Panc1 (cell line): ENCODE data around the gene ADAM33.

Source experiments
- POLR2AphosphoS5 ChIP-seq: IDR thresholded peaks from 2 replicates; pipeline ENCODE4 v1.6.1; 2012; ENCODE audit warnings: mild to moderate bottlenecking, low read depth, low read length, moderate library complexity
- TF ChIP-seq, protein P1 (sequence below): fragments of 450-650 bp; IDR thresholded peaks from 2 replicates; pipeline ENCODE4 v1.5.1; 2017; ENCODE audit warnings: mild to moderate bottlenecking

DNA sequence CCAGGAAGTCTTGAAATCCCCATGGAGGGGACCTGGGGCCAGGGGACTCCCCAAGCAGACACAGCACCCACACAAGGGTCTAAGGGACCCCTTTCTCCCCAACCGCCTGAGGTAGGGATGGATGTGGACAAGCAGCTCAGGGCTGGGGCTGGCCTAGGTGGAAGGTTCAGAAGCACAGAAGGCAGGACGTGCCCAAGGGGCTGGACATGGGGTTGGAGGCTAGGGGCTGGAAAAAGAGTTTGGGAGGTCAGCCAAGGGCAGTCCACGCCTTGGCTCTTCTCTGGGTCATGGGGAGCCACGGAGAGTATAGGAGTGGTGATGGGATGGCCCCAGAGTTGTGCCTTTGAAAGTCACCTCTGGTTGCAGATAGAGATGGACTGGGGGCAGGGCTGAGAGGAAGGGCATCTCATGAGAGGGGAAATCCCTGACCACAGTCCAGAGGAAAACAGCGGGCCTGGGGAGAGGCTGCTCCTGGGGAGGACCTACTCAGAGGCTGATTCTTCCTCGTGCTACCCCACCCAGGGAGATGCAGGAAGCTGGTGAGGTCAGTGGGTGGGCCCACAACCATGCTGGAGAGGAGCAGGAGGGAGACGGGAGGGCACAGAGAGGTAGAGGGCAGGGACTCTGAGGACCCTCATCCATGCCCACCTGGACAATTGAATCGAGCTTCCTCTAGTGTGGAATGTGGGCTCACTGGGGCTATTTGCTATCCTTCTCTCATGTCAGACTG lies 48.2 kb upstream of the ADAM33 start:
- TF ChIP-seq, protein P1, sequence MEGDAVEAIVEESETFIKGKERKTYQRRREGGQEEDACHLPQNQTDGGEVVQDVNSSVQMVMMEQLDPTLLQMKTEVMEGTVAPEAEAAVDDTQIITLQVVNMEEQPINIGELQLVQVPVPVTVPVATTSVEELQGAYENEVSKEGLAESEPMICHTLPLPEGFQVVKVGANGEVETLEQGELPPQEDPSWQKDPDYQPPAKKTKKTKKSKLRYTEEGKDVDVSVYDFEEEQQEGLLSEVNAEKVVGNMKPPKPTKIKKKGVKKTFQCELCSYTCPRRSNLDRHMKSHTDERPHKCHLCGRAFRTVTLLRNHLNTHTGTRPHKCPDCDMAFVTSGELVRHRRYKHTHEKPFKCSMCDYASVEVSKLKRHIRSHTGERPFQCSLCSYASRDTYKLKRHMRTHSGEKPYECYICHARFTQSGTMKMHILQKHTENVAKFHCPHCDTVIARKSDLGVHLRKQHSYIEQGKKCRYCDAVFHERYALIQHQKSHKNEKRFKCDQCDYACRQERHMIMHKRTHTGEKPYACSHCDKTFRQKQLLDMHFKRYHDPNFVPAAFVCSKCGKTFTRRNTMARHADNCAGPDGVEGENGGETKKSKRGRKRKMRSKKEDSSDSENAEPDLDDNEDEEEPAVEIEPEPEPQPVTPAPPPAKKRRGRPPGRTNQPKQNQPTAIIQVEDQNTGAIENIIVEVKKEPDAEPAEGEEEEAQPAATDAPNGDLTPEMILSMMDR = no peak
- TF ChIP-seq POLR2AphosphoS5 = no peak
